SK-N-MC (cell line): ENCODE data around the gene AGPAT3.

Source experiments
- EZH2 ChIP-seq: fragments of 200-600 bp; sonication (generic); IDR thresholded peaks from one replicate; pipeline ENCODE4 v1.6.1; 2017; ENCODE audit warnings: antibody characterized with exemption
- FOXP2 ChIP-seq: optimal IDR thresholded peaks from 2 replicates; pipeline ENCODE3; 2011; ENCODE audit warnings: mild to moderate bottlenecking, moderate library complexity; ENCODE audit not compliant: insufficient read depth; ENCODE audit errors: extremely low read length, control extremely low read depth
- POLR2AphosphoS5 ChIP-seq: IDR thresholded peaks from 2 replicates; pipeline ENCODE4 v1.6.1; 2012; ENCODE audit warnings: mild to moderate bottlenecking, low read depth, low read length, borderline replicate concordance

GRCh38 chr21:43820466-43820865 lies 44.6 kb upstream of the AGPAT3 start:
- TF ChIP-seq FOXP2 (no peak), POLR2AphosphoS5 (no peak), EZH2 (no peak)
